Measurements from ENCODE around the gene LPAR1.
"Not testable (repeated sequence)": the region's sequence is repeated elsewhere in the genome, so short reads cannot be mapped to it uniquely, and the experiment has no call there.

Gene LPAR1

DNA sequence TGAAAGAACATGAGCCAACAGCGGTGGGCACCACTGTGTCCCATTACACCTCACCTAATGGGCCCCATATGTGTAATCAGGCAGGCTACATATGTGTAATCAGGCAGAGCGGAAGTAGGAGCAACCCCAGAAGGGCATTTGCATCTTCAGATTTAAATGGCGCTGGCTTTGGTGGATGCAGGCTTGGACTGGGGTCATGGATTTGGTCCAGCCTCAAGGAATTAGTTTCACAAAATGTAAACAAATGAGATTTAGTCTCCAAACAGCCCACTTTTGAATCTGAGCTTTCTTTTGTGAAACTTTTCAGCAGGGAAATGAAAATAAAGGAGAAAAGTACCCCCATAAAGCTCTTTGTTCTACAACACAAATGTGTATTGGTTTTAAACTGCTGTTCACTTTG is 161.3 kb downstream of the LPAR1 start:
- Histone ChIP-seq H3K36me3 (no peaks in the 10 kb centered on the region; the same call in 1 of the 2 replicates), H3K4me3 (ENCODE audit: low read depth, low read length) (no peak overlapping the region), H3K9me3 (no peaks in the 10 kb centered on the region), H3K4me1 (no peaks in the 10 kb centered on the region), H3K27me3 (no peaks in the 10 kb centered on the region)
- no peak for TF ChIP-seq CTCF (IDR thresholded peaks at IDR 0.05; ENCODE audit: low read depth, low read length)
- no peak for DNase-seq

DNA sequence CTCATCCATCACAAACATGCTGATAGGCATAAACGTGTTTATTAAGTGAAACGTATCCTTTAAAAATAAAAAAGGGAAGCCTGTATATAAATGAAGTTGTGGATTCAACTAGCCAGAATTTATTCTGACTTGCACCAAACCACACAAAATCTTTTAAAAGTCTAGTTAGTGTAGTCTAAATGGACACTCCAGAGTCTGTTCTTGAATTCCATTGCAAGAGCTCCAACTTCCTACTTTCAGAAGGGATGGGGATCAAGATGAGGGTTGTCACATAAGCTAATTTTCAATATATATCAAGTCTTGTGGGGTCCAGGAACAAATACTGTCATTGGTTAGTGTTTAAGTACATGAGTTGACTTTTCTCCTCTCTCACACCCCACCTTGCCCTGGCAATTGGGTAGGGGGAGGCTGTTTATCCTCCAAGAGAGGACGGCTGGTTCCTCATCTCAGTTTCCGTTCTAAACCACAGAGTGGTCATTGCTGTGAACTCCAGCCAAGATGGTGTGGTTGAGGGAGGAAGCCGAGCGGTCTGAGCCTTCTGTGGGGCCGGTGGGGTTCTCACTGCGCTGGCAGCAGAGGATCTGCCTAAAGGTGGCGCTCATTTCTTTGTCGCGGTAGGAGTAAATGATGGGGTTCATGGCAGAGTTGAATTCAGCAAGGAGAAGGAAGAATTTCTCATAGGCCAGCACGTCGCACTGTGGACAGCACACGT is 163.2 kb downstream of the LPAR1 start:
- Histone ChIP-seq H3K36me3 (no peaks in the 10 kb centered on the region; the same call in 1 of the 2 replicates), H3K4me1 (no peaks in the 10 kb centered on the region), H3K4me3 (ENCODE audit: low read depth, low read length) (no peak overlapping the region), H3K9me3 (no peaks in the 10 kb centered on the region), H3K27me3 (no peaks in the 10 kb centered on the region)
- no peak for DNase-seq
- TF ChIP-seq CTCF (IDR thresholded peaks at IDR 0.05; ENCODE audit: low read depth, low read length): no peak

DNA sequence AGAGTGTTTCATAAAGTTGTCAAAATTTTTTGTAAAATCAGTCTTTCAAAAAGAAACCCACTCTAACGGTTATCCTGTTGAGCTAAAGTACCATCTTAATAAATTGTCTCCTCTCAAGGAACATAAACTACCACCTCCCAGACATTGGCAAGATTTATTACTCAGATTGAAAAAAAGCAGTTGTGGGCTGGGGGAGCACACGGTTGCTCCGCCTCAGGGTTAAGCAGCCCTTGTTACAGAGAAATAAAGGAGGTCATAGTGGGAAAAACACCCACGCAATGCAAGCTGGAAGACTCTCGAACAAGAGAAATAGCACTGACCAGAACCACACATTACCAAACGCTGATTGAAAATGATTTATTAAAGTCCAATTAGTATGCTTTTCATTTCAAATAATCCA is 165.3 kb downstream of the LPAR1 start:
- no peak for DNase-seq
- TF ChIP-seq CTCF (IDR thresholded peaks at IDR 0.05; ENCODE audit: low read depth, low read length): no peak

DNA sequence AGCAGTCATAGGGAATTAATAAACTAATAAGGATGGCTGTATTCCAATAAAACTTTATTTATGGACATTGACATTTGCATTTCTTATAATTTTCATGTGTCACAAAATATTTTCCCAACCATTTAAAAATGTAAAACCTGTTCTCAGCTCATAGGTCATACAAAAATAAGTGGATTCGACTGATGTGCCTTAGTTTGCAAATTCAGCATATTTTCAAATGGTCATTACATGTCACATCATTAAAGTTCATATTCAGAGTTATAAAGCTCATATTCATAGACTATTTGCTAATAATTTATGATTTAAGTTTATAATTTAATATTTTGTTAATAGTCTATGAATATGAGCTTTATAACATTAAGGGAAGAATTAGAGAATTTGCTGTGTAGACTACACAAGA is 166.5 kb downstream of the LPAR1 start:
- no peak for DNase-seq
- no peak for TF ChIP-seq CTCF (IDR thresholded peaks at IDR 0.05; ENCODE audit: low read depth, low read length)

More for the DNA sequence above, 165.3 kb downstream of the LPAR1 start:
- Histone ChIP-seq H3K4me3 (ENCODE audit: low read depth, low read length) (no peak overlapping the region), H3K4me1 (no peaks in the 10 kb centered on the region), H3K27me3 (no peaks in the 10 kb centered on the region), H3K9me3 (no peaks in the 10 kb centered on the region), H3K36me3 (no peaks in the 10 kb centered on the region; the same call in 1 of the 2 replicates)

GRCh38 chr9:110869931-110870330 is 168.3 kb downstream of the LPAR1 start:
- TF ChIP-seq CTCF (IDR thresholded peaks at IDR 0.05; ENCODE audit: low read depth, low read length): no peak
- no peaks in the 10 kb centered on the region for H3K36me3 ChIP-seq

More for the DNA sequence above, 166.5 kb downstream of the LPAR1 start:
- no peaks in the 10 kb centered on the region; the same call in 1 of the 2 replicates for H3K36me3 ChIP-seq
- no peaks in the 10 kb centered on the region for H3K4me1 ChIP-seq
- H3K9me3 ChIP-seq: no peaks in the 10 kb centered on the region
- H3K27me3 ChIP-seq: no peaks in the 10 kb centered on the region
- no peak overlapping the region for H3K4me3 ChIP-seq (ENCODE audit: low read depth, low read length)

GRCh38 chr9:110864011-110864410 is 174.3 kb downstream of the LPAR1 start:
- Histone ChIP-seq H3K36me3 (no peaks in the 10 kb centered on the region), H3K27me3 (no peaks in the 10 kb centered on the region), H3K4me3 (ENCODE audit: low read depth, low read length) (no peak overlapping the region), H3K9me3 (peaks cover 12% of the 10 kb centered on the region), H3K4me1 (no peaks in the 10 kb centered on the region)
- no peak for DNase-seq
- no peak for TF ChIP-seq CTCF (IDR thresholded peaks at IDR 0.05; ENCODE audit: low read depth, low read length)

More at GRCh38 chr9:110869931-110870330, 168.3 kb downstream of the LPAR1 start:
- Histone ChIP-seq H3K4me3 (ENCODE audit: low read depth, low read length) (no peak overlapping the region), H3K9me3 (no peaks in the 10 kb centered on the region), H3K4me1 (no peaks in the 10 kb centered on the region), H3K27me3 (no peaks in the 10 kb centered on the region)
- DNase-seq: no peak

DNA sequence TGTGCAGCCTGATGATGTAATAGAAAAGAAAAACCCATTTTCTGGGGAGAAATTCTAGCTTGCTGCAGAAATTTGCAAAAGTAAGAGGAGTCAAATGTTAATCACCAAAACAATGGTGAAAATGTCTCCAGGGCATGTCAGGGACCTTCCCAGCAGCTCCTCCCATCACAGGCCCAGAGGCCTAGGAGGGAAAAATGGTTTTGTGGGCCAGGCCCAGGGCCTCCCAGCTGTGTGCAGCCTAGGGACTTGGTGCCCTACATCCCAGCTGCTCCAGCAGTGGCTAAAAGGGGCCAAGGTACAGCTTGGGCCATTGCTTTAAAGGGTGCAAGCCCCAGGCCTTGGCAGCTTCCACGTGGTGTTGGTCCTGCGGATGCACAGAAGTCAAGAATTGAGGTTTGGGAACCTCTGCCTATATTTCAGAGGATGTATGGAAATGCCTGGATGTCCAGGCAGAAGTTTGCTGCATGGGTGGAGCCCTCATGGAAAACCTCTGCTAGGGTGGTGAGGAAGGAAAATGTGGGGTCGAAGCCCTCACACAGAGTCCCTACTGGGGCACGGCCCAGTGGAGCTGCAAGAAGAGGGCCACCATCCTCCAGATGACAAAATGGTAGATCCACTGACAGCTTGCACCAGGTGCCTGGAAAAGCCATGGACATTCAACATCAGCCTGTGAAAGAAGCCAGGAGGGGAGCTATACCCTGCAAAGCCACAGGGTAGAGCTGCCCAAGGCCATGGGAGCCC is 176.7 kb downstream of the LPAR1 start:
- H3K9me3 ChIP-seq: peaks cover 12% of the 10 kb centered on the region
- H3K4me1 ChIP-seq; H3K4me3 ChIP-seq (ENCODE audit: low read depth, low read length); DNase-seq; H3K36me3 ChIP-seq; H3K27me3 ChIP-seq: not testable (repeated sequence)

Measured in BE2C (cell line).